Midbrain (tissue), 1 donor: ENCODE data around the gene SLC25A12.
"Not testable (repeated sequence)": the region's sequence is repeated elsewhere in the genome, so short reads cannot be mapped to it uniquely, and the experiment has no call there.

ENCODE experiments used
- DNase-seq: peaks from one replicate; lab custom pipeline; 2025; lab: John Stamatoyannopoulos, UW

The SLC25A12 gene

DNA sequence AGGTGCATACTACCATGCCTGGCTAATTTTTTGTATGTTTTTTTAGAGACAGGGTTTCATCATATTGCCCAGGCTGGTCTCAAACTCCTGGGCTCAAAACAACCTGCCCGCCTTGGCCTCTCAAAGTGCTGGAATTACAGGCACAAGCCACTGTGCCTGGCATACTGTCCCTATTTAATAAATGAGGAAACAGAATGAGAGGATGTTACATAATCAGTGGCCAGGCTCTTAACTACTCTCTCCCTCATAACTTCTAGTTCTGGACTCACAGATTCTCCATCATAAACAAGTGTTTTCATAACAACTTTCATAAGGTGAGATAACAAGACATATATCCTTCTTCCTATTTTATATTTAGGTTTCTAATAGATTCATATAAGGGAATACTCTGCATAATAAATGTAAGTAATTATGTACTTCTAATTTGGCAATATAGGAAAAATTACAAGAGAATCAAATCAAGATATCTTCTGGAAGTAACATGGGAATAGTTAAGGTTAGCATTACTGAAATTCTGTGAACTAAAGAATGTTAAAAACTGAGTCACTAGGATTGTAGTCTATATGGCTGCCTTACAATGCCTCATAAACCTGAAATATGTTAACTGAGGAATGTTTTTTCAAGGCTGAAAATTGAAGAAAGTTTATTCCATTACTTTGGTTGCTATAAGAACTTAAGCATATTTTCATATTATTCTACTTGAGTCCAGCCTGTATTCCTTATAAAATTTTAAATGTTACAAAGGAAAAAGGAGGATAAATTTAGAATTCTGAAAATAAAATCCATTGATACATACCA is 71.3 kb downstream of the SLC25A12 start:
- DNase-seq: no peak

DNA sequence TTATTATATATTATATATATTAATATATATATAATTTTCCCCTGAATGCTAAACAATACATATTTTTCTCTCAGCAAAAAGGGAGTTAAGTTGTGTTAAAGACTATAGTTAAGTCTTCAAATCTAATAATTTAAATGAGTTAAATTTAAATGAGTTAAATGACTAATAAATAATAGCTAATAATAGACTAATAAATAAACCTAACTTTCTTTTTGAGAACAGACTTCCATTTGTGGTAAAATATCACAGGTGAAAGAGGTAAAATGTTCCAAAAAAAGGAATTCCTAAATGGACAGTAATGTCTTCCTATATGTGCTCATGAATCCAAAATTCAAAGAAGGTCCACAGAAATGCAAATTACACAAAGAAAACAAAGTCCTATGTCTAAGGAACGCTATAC is 74.6 kb downstream of the SLC25A12 start:
- no peak for DNase-seq

DNA sequence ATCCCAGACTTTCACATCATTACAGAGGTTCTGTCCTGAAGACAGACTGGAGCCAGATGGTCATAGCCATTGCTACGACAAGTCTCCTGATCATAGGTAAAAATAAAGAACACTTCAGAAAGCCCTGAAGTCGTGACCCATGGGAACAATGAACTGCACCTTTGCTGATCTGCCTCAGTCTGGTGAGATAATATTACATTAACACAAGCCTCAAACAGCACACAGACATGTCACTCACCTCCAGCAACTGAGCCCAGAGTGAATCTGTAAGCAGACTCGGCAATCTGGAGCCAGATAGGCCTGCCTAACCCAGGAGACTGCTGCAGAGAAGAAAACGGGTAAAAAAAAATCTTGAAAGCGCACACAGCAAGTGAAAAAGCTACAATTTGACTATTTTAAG is 79.2 kb downstream of the SLC25A12 start:
- DNase-seq: no peak

DNA sequence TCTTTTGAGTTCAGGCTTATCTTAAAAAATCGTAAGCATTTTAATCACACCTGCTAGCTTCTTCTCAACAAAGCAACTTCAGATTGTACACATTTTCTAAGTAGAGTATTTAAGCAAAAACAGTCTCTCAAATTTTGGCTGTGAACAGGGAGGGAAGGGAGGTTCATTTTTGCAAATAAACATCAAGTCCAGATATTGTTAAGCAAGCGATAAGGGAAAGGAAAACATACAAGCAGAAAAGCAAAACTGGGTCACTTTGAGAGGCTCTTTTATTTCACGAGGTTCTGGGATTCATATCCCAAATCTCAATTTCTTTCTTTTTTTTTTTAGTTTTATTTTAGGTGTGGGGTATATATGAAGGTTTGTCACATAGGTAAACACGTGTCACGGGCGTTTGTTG is 79.9 kb downstream of the SLC25A12 start:
- DNase-seq: no peak

DNA sequence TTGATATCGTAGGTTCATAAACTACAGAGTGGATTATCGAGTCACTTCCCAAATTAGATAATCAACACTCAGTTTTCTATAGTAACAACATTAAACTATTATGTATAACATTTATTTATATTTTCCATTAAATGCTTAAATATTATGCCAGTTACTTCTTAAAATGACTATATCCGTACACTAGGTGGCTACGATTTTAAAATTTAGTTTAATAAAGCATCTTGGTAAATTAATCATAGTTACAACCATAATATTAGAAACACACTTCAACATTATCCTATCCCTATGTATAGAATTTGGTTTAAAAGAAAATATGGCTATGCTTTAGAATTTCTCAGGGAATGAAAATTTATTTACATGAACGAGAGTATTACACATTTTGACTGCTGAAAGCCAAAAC is 80.3 kb downstream of the SLC25A12 start:
- no peak for DNase-seq

DNA sequence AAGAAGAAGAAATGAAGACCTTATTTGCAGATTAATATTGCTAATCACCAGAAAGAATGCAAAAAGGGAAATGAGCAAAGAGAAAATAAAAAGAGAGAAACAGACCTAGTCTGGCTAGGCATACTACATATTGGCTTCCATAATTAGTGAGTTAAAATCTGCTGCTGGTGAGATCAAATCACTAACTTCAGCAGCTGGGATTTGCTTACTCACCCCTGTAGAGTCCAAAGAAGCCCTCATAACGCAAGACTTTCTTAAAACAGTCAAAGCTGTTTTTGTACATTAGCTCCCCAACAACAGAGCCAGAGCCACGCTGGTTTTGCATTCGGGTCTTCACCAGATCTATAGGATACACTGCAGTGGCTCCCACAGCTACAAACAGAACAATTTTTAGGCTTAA is 80.9 kb downstream of the SLC25A12 start:
- DNase-seq: no peak

DNA sequence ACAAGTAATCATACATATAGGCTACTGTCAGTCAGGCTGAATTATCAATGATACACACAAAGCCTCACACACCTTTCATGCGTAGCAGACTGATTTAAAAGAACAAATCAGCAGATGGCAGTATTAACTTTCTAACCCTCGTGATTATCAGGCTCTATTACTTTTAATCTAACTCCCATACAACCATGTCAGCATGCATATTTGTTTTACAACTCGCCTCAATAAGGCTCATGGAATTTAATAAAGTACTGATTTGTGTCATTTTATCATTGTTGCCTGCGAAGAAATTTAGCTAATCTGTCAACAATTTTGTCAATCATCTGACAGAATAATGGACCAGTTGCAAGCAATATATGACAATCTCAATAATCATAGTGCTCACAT is 82.8 kb downstream of the SLC25A12 start:
- no peak for DNase-seq

DNA sequence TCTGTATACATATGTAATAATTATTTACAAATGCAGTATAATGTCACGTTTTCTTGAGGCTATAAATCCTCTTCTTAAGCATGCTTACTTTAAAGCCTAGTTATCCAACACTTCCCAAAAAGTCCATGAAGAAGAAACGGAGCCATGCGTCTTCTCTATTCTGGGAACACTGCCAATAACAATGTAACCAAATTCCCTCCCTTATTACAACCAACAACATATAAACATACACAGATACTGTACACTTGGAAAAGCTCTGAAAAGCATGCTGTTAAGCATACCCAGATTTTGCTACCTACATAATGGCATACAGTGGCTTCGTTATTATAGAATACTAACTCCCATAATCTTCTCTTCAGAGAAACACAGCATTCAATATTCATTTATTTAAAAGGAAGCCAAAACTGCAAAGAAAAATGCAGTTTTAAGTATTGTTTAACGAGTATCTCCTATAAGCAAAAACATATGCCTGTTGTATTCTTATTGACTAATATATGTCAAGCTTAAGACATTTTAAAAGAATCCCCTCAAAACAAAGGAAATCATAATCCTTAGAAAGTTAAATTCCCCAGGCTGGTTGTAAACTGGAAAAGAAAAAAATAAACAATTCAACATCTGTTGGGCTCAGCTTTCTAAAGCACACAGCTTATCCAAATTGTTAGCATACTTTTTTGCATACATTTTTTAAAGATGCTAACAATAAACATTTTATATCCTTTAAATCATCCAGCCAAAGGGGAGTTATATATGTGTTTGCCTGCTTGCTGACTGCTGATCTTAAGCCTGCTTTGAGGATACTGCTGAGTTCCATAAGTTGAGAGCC is 83.4 kb downstream of the SLC25A12 start:
- DNase-seq: no peak

DNA sequence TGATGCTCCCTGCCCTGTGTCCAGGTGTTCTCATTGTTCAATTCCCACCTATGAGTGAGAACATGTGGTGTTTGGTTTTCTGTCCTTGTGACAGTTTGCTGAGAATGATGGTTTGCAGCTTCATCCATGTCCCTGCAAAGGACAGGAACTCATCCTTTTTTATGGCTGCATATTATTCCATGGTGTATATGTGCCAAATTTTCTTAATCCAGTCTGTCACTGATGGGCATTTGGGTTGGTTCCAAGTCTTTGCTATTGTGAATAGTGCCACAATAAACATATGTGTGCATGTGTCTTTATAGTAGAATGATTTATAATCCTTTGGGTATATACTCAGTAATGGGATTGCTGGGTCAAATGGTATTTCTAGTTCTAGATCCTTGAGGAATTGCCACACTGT is 85.2 kb downstream of the SLC25A12 start:
- DNase-seq: not testable (repeated sequence)

DNA sequence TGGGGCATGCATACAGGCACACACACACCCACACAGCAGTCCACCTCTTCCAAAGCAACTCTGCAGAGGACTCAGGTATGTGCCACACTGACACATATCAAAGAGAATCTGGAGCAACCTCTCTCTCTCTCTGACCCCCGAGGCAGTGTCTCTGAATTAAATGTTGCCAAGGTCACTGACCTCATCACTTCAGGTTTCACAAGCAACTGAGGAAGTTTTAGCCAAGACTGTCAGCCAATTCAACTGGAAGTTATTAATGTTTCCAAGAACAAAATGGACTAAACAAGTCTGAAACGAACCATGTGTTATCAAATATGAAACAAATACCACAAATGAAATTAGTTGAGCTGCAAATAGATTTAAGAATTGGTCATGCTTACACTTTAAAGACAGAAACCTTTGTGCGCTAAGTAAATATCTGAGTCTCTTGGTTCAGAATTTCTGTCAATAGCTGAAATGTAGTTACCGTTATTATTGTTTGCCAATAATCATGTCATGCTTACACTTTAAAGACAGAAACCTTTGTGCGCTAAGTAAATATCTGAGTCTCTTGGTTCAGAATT is 86.1 kb downstream of the SLC25A12 start:
- DNase-seq: no peak

DNA sequence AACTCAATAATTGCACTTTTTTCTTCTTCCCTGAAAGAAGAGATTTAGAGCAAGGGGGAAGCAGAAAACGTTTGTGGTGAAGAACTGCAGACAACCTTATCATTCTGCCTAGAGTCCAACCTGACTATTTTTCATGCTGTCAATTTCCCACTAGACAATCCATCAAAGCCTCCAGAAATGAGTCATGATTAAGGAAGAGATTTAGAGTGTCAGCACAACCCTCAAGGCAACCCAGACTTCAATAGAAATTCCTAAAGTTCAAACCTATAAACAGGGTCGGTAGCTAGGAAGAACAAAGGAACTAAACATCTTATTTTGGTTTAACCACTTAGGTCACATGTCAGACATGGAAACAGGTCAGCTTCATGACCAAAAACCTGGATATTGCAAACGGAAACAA is 86.9 kb downstream of the SLC25A12 start:
- DNase-seq: no peak

DNA sequence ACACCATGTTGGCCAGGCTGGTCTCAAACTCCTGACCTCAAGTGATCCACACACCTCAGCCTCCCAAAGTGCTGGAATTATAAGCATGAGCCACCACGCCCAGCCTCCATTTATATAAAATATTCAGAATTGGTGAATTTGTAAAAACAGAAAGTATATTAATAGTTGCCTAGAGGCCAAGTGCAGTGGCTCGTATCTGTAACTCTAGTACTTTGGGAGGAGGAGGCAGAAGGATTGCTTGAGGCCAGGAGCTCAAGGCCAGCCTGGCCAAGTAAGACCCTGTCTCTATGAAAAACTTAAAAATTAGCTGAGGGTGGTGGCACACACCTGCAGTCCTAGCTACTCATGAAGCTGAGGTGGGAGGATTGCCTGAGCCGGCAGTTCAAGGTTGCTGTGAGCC is 89.6 kb downstream of the SLC25A12 start:
- DNase-seq: no peak

DNA sequence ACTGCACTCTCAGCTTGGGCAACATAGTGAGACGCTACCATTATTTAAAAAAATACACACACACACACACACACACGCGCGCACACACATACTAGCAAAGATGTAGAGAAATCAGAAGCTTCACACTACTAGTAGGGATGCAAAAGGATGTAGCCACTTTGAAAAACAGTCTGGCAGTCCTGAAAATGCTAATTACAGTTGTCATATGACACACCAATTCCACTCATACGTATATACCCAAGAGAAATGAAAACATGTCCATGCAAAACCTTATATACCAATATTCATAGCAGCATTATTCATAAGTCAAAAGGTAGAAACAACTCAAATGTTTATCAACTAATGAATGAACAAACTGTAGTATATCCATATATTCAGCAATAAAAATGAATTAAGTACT is 90.3 kb downstream of the SLC25A12 start:
- no peak for DNase-seq

DNA sequence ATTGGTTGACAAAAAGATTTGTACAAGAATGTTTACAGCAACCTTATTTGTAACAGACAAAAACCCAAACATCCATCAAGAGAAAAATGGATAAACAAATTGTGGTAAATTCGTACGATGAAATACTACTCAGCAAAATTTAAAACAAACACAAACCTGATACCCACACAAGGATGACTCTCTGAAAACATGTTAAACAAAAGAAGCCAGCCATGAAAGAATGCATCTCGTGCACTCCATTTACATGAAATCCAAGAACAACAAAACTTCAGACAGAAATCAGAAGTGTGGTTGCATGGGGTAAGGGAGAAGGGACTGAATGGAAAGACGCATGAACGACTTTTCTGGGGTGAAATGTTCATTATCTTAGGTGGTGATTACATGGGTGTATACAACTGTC is 93.4 kb downstream of the SLC25A12 start:
- no peak for DNase-seq

DNA sequence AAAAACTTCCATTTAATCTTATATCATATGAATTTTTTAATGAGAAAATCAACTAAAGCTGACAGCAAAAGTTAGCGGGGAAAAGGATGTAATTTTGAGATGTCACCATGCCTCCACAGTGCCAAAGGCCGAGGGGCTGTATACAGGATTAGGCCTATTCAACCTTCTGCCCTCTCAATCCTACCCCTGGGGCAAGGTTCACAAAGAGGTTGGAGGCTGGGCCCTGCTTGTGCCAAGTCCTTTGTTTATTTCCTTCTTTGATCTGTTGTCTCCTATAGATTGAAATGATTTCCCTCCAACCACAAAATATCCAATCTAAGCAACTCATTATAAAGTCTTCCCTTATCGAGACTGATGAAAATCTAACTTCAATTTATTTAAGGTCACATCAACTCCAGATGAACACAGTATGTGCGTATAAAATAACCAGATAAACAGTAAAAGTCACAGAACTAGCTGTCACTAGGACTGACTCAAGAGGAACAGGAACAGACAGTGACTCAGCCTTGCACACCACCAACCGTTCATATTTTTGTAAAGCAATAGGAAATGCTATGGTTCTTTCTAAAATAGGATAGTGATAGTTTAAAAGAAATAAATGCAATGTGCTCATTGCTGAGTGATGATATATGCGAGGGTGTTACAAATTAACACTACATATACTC is 95.8 kb downstream of the SLC25A12 start:
- DNase-seq: no peak

DNA sequence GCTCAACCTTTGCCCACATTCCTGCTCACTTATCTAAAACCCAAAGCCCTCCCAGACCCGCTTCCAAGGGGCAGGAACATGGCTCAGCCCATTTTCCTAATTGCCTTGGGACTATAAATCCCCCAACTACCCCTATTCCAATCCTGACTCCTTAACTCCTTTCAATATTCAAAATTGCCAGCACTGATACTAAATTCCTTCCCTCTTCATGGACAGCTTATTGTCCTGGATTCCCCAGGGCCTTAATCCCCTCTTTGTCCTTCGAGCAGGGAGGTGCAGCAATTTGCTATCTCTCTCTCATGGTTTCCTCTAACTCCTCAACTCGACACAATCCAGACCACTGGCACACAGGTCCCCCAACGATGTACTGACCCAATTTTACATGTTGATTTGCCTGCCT is 99.1 kb downstream of the SLC25A12 start:
- no peak for DNase-seq

DNA sequence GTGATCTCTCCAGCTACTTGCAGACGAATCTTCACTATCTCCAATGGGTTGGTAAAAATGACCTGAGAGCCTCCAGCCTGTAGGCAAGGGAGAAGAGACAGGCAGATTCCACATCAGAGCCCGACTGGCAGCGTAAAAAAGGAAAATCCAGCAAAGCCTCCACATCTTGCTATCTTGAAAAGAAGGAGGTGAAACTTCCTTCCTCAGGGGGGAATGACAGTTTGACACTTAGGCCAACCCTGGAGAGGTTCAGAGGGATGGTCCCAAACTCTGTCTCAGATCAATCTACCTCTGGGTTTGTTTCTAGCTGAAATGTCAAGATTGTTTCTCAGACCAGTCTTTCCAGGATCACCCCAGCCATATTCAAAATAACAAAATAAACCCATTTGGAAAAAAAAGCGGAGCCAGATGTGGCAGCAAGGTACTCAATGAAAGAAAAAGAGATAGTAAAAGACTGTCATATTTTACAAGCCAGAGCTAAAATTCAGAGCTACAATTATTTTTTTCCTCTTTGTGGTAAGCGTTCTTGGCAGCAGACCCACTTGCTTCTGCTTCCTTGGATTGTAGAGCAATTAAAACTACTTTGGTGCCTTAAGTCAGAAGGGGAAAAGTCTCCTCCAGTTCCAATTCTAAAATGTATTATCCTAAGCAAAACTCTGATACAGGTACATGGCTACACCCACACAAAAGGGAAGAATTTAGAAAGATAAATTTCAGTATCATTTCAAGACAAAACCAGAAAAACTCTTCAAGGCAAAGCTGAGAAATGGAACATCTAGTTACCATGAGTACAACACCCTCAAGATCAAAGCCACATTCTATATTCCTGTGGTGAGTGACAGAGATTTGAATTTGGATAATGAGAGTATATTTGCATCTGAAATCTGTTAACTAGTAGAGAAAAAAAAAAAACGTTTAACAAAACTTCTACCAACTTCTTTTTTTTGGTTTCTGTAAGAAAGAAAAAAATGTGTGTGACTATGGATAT is 100.1 kb downstream of the SLC25A12 start:
- DNase-seq: no peak

DNA sequence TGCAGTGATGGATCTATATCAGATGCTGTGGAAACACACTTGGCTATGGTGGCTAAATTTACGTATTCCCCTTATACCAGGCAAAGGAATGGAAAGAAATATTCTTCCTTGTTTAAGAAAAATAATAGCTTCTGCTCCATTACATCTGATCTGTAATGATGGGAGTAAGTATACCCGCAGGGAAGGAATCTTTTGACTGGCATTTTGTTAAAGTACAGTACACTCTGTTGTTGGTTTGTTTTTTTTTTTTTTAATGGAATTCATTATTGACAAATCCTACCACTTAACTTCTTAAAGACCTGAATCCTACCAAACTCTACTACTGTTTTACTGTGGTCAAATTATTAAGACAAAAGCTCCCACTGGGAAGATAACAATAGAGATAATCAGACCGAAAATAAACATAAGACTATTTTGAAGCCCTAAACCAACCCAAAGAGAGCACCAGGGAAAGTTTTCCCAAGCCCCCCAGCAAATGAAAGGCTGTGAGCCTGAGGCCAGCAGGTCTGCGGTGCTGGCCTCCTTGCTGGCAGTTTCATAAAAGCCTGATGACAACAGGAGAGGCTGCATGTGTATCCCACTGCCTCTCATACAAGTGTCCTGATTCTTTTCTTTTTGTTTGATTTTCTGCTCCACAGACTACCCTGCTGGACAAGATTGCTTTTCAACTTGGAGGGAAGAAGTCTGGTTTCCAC is 101.0 kb downstream of the SLC25A12 start:
- no peak for DNase-seq

DNA sequence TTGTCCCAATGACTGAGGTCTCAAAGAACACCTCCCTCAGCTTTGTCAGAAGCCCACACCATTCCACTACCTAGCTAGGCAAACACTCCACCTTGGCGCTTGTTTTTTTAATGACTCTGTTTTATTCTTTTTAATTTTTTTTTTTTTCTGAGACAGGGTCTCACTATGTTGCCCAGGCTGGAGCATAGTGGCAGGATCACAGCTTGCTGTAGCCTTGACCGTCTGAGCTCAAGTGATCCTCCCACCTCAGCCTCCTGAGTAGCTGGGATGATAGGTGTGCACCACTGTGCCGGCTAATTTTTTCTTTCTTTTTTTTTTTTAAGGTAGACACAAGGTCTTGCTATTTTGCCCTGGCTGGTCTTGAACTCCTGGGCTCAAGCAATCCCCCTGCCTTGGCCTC is 101.9 kb downstream of the SLC25A12 start:
- DNase-seq: no peak

DNA sequence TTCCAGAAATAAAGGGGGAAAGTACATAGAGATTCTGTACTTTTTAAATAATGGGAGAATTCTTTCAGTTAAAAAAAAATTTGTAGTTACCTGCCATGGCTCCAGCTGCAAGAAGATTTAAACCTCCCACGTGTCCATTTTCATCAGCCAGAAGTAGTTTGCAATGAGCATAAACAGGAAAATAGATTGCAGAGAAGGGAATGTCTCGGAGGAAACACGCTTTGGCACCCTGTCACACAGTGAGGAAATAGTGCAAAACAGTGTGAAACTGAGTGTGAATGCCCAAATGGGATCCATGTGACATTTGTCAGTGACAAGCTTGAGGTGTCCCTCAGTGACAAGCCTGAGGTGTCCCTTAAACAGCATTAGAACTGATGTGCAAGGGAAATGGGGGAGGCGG is 102.7 kb downstream of the SLC25A12 start:
- DNase-seq: no peak

DNA sequence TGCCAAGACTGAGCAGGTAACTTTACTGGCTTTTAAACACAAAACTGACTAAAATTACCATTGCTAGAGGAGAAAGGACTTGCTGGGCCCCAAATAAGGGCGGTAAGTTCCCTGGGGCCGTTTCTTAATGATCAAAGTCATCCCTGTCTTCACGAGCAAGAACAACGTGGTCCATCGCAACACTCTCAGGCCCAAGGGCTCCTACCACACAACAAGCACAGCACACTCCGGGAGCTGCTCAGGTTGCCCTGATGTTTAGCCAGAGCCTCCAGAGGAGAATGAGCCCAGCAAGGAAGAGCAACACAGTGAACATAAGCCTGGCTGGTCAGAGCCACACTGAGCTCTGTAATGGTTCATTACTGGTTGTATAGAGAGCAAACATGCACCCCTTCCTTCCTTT is 104.1 kb downstream of the SLC25A12 start:
- no peak for DNase-seq
